Upper lobe of left lung (tissue), 6 donors: ENCODE results near the gene ZNF280D. TPM values are rescaled to one million over a fixed set of nuclear protein-coding genes. Genes with fewer than 3 reads are reported as not detected.
A peak's percentile ranks its signal among the peaks of the same experiment; 100 is the strongest.

Experiments
- ATAC-seq, 2 donors: fragments of 200-7000 bp; cut with Tn5 transposase; one replicate each; pipeline ENCODE4 v1.9.1; 2022; ENCODE audit warnings: mild to moderate bottlenecking in 2 of 2, moderate library complexity in 2 of 2; ENCODE audit not compliant: low FRiP score in 2 of 2
- DNase-seq, 2 donors: peaks; one replicate each; pipeline ENCODE4 v3.0.0-alpha.2; 2019 to 2020
- H3K27ac ChIP-seq, 4 donors: fragments of 200-600 bp; sonication (generic); one replicate each; pipeline ENCODE4 v1.5.1; 2016 to 2019
- H3K27me3 ChIP-seq, 4 donors: fragments of 200-600 bp; sonication (generic); one replicate each; pipeline ENCODE4 v1.5.1; 2017 to 2019
- H3K36me3 ChIP-seq, 4 donors: fragments of 200-600 bp; sonication (generic); one replicate each; pipeline ENCODE4 v1.5.1; 2016 to 2019
- H3K4me1 ChIP-seq, 4 donors: fragments of 200-600 bp; sonication (generic); one replicate each; pipeline ENCODE4 v1.5.1; 2018 to 2019
- H3K4me3 ChIP-seq, 4 donors: fragments of 200-600 bp; sonication (generic); one replicate each; pipeline ENCODE4 v1.5.1; 2017 to 2019; ENCODE audit warnings: mild to moderate bottlenecking in 2 of 4, moderate library complexity in 1 of 4
- H3K9me3 ChIP-seq, 4 donors: fragments of 200-600 bp; sonication (generic); one replicate each; pipeline ENCODE4 v1.5.1; 2018 to 2019
- EP300 ChIP-seq, 4 donors: sonication (generic); formaldehyde crosslinking; IDR thresholded peaks; one replicate each; pipeline ENCODE4 v1.5.1; 2017; ENCODE audit warnings: antibody characterized with exemption in 4 of 4, control low read depth in 2 of 4
- POLR2A ChIP-seq, 4 donors: fragments of 450-650 bp; IDR thresholded peaks; one replicate each; pipeline ENCODE4 v1.5.1; 2016 to 2017; ENCODE audit warnings: antibody characterized with exemption in 4 of 4, mild to moderate bottlenecking in 2 of 4
- POLR2AphosphoS5 ChIP-seq, 2 donors: sonication (generic); formaldehyde crosslinking; IDR thresholded peaks; one replicate each; pipeline ENCODE4 v1.5.1; 2017; ENCODE audit warnings: antibody characterized with exemption in 2 of 2
- WGBS, 2 donors: methylation state at CpG; one replicate each; pipeline ENCODE4 v1.1.5; 2017 to 2018; 5-methylcytosine and 5-hydroxymethylcytosine counted together
- total RNA-seq, 6 donors: library from RNA; depleted of rRNA in 4 of 6; stranded (reverse); fragments of >200 nt in 4 of 6; gene quantifications; one replicate each; pipeline versions ENCODE4 v1.1.0 to v1.2.1, GENCODE V29; 2016 to 2021
- TF ChIP-seq, protein P1 (sequence below), 6 experiments: fragments of 450-650 bp in 4 of 6; fragments of 200-600 bp in 2 of 6; sonication (generic) in 2 of 6; IDR thresholded peaks; one replicate each; pipeline ENCODE4 v1.5.1; 2016 to 2019; ENCODE audit warnings: antibody characterized with exemption in 6 of 6
- donor health status: DM: no; HTN: no; CAD: no; lungs with moderate emphysema.
- donor health status: DM: no; HTN: yes; CAD: no; lungs with severe emphysema.

The ZNF280D gene
- total RNA-seq, 6 donors from 2014 or later = 21.2 to 67.4 (median 32.3) TPM

DNA sequence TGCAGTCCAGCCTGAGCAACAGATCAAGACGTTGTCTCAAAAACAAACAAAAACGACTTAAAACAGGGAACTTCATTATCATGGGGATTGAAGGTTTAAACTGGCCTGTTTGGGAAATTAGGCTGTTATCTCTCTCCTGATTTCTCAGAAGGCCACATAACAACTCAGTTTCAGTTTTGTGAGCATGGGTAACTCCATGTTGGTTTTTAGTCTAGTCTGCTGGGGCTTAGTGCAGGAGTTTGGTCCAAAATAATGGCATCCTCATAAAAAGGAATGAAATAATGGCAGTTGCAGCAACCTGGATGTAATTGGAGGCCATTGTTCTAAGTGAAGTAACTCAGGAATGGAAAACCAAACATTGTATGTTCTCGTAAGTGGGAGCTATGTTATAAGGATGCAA is 2.3 kb upstream of the ZNF280D start:
- ATAC-seq (no peak), DNase-seq (no peak)
- H3K36me3 ChIP-seq = no peaks in the 10 kb centered on the region
- peak overlapping the region in 1 of 4 donors; percentile 38 for H3K27ac ChIP-seq
- 56 to 64% methylated on average over 3 of the region's 3 CpGs for WGBS, 2 donors
- H3K4me1 ChIP-seq = peaks cover 18 to 27% (median 25%) of the 10 kb centered on the region in 4 donors
- no peak overlapping the region for H3K4me3 ChIP-seq
- H3K9me3 ChIP-seq = peaks cover 0 to 4% (median 0%) of the 10 kb centered on the region in 4 donors
- no peaks in the 10 kb centered on the region for H3K27me3 ChIP-seq
- TF ChIP-seq, protein P1, sequence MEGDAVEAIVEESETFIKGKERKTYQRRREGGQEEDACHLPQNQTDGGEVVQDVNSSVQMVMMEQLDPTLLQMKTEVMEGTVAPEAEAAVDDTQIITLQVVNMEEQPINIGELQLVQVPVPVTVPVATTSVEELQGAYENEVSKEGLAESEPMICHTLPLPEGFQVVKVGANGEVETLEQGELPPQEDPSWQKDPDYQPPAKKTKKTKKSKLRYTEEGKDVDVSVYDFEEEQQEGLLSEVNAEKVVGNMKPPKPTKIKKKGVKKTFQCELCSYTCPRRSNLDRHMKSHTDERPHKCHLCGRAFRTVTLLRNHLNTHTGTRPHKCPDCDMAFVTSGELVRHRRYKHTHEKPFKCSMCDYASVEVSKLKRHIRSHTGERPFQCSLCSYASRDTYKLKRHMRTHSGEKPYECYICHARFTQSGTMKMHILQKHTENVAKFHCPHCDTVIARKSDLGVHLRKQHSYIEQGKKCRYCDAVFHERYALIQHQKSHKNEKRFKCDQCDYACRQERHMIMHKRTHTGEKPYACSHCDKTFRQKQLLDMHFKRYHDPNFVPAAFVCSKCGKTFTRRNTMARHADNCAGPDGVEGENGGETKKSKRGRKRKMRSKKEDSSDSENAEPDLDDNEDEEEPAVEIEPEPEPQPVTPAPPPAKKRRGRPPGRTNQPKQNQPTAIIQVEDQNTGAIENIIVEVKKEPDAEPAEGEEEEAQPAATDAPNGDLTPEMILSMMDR (IDR thresholded peaks at IDR 0.05) = no peak
- TF ChIP-seq POLR2A (IDR thresholded peaks at IDR 0.05) (no peak), EP300 (IDR thresholded peaks at IDR 0.05) (no peak), POLR2AphosphoS5 (IDR thresholded peaks at IDR 0.05) (no peak)

DNA sequence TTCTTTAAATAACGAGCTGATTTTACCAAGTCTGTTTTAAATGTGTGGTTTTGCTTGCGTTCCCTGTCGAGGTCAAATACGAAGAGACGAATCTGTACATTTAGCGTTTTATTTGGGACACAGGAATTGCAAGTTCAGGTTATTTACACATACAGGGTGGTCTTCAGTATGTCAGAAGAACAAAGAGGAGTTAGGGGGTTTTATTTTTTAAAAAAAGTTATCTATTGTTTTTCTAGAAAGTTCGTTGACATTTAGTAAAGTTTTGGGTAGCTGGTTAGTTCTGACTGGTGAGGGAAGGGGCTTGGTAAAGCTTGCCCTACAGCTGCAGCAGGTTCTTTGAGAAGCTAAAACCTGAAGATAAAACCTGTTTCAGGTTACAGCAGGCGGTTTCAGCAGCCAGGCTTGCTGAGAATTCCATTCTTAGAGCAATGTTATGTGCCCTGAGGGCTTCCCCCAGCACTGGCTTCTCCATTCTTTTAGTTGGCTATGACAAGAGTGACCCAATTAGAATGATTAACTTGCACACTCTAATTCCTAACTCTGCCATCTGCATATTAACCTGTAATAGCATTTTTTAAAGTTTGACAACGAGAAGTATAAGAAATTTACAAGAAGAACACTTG is 815 bp upstream of the ZNF280D start:
- H3K36me3 ChIP-seq = no peaks in the 10 kb centered on the region
- peaks cover 31 to 41% (median 38%) of the 10 kb centered on the region in 4 donors for H3K4me1 ChIP-seq
- H3K27ac ChIP-seq = peak overlapping the region; percentile 87 to 99 (median 98)
- H3K4me3 ChIP-seq = peak overlapping the region in 3 of 4 donors; percentile 57 to 77 (median 68)
- TF ChIP-seq, protein P1 (IDR thresholded peaks at IDR 0.05) = no peak
- 89% methylated on average over 9 of the region's 9 CpGs for WGBS, 2 donors
- H3K27me3 ChIP-seq = no peaks in the 10 kb centered on the region
- no peak for ATAC-seq
- DNase-seq = no peak
- peaks cover 0 to 4% (median 0%) of the 10 kb centered on the region in 4 donors for H3K9me3 ChIP-seq

DNA sequence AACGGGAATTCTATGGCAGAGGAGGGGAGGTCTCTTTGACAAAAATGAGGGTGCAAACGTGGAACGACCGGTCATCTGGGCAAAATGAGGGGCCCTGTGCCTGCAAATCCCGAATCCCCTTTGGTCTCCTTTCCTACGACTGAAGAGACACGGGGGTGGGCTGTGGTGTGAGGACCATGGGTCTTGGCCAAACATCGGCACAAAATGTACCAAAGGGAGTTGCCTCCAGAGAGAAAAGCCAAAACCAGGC is 498 bp downstream of the ZNF280D start:
- 0% methylated on average over 8 of the region's 8 CpGs for WGBS, 2 donors
- DNase-seq (no peak), ATAC-seq (no peak)
- Histone ChIP-seq H3K4me1 (peaks cover 33 to 41% (median 37%) of the 10 kb centered on the region in 4 donors), H3K36me3 (no peaks in the 10 kb centered on the region), H3K4me3 (peak overlapping the region; percentile 57 to 77 (median 70)), H3K9me3 (peaks cover 0 to 4% (median 0%) of the 10 kb centered on the region in 4 donors), H3K27me3 (no peaks in the 10 kb centered on the region), H3K27ac (peak overlapping the region; percentile 87 to 99 (median 98))
- TF ChIP-seq POLR2AphosphoS5 (IDR thresholded peaks at IDR 0.05) (no peak), POLR2A (IDR thresholded peaks at IDR 0.05) (no peak), EP300 (IDR thresholded peaks at IDR 0.05) (no peak)
- TF ChIP-seq, protein P1 (IDR thresholded peaks at IDR 0.05) = no peak

DNA sequence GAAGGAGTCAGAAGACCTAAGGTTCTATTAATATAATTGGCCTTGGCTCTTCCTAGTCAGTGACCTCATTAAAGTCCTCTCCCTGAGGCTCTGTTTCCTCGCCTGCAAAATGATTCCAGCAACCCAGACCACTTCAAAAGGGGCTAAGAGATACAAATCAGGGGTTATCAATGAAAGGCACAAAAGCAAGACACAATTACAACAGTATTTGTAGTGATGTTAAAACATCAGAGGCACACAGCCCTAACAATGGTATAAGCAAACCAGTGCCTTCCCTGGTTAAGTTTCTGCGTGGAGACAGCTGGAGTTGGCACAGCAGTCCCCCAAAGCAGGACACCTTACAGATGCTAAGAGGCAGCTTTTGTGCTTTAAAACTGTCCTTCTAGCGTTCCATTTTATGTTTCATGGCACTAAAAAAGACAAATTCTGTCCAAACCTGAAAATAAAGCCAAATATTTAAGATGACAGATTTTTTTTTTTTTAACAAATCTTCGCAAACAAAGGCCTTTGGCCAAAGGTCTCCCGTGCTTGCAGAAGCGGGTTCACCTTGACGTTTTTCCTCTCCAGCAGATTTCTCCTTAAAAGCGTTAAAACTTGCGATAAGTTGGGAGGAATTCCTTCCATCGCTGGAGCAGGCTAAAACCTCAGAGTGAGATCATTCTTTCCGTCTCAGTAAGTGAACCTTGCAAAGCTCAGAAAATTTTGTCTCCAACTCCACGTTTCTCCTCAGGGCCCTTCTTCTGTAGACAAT is 999 bp downstream of the ZNF280D start:
- peak overlapping the region; percentile 87 to 99 (median 98) for H3K27ac ChIP-seq
- peak in 1 of 2 donors; percentile 47 for ATAC-seq
- no peaks in the 10 kb centered on the region for H3K36me3 ChIP-seq
- H3K4me1 ChIP-seq = peaks cover 33 to 41% (median 35%) of the 10 kb centered on the region in 4 donors
- H3K9me3 ChIP-seq = peaks cover 0 to 4% (median 0%) of the 10 kb centered on the region in 4 donors
- H3K27me3 ChIP-seq = no peaks in the 10 kb centered on the region
- 5 to 9% methylated on average over 12 of the region's 12 CpGs for WGBS, 2 donors
- no peak for TF ChIP-seq EP300 (IDR thresholded peaks at IDR 0.05)
- TF ChIP-seq POLR2A (IDR thresholded peaks at IDR 0.05) = no peak
- TF ChIP-seq POLR2AphosphoS5 (IDR thresholded peaks at IDR 0.05) = no peak
- TF ChIP-seq, protein P1 (IDR thresholded peaks at IDR 0.05) = no peak
- DNase-seq = no peak
- peak overlapping the region; percentile 57 to 77 (median 70) for H3K4me3 ChIP-seq
